ACC112 (cell line): ENCODE results near the gene GAREM2.

Experiments used
- H2AFZ ChIP-seq: fragments of 200-600 bp; sonication (generic); one replicate; pipeline ENCODE4 v1.6.0; 2017; ENCODE audit warnings: antibody characterized with exemption, low read length; ENCODE audit not compliant: unreplicated experiment
- H3K27ac ChIP-seq: fragments of 200-600 bp; sonication (generic); 2 replicates; pipeline ENCODE4 v1.5.1; 2014; ENCODE audit warnings: low read depth, mild to moderate bottlenecking, antibody characterized with exemption, low read length, moderate library complexity
- H3K27me3 ChIP-seq: fragments of 200-600 bp; sonication (generic); 2 replicates; pipeline ENCODE4 v1.6.1; 2014; ENCODE audit warnings: mild to moderate bottlenecking, antibody characterized with exemption, low read length, moderate library complexity, mixed read lengths; ENCODE audit not compliant: insufficient read depth
- H3K36me3 ChIP-seq: fragments of 200-600 bp; sonication (generic); 2 replicates; pipeline ENCODE4 v1.6.1; 2016; ENCODE audit warnings: mild to moderate bottlenecking, antibody characterized with exemption, low read length, moderate library complexity, mixed read lengths; ENCODE audit not compliant: insufficient read depth
- H3K4me1 ChIP-seq: fragments of 200-600 bp; sonication (generic); one replicate; pipeline ENCODE4 v1.6.1; 2016; ENCODE audit warnings: low read length, mixed read lengths; ENCODE audit not compliant: insufficient read depth, unreplicated experiment, control insufficient read depth
- H3K4me3 ChIP-seq: fragments of 200-600 bp; sonication (generic); 2 replicates; pipeline ENCODE4 v1.5.1; 2014; ENCODE audit warnings: mild to moderate bottlenecking, low read depth, low read length
- H3K79me2 ChIP-seq: fragments of 200-600 bp; sonication (generic); one replicate; pipeline ENCODE4 v1.6.0; 2016; ENCODE audit warnings: low read length; ENCODE audit not compliant: control insufficient read depth, unreplicated experiment, insufficient read depth

GAREM2 gene

GRCh38 chr2:26187537-26188104 is 14.7 kb downstream of the GAREM2 start:
- no peak overlapping the region for H3K27ac ChIP-seq
- H3K79me2 ChIP-seq, result peaks cover 11% of the 10 kb centered on the region
- H3K27me3 ChIP-seq, result no peaks in the 10 kb centered on the region
- H3K4me3 ChIP-seq, result no peak overlapping the region
- no peak overlapping the region for H2AFZ ChIP-seq
- H3K36me3 ChIP-seq, result no peaks in the 10 kb centered on the region
- peaks cover 10% of the 10 kb centered on the region for H3K4me1 ChIP-seq

- peaks cover under 1% of the 10 kb centered on the region; the same call in 1 of the 2 replicates for H3K36me3 ChIP-seq
- no peak overlapping the region for H2AFZ ChIP-seq
- H3K27ac ChIP-seq, result no peak overlapping the region
- peaks cover 11% of the 10 kb centered on the region for H3K79me2 ChIP-seq
- H3K27me3 ChIP-seq, result no peaks in the 10 kb centered on the region
- no peak overlapping the region for H3K4me3 ChIP-seq
- H3K4me1 ChIP-seq, result peaks cover 10% of the 10 kb centered on the region
Measured at GRCh38 chr2:26189123-26189522, 16.2 kb downstream of the GAREM2 start.

GRCh38 chr2:26189751-26190150 is 16.9 kb downstream of the GAREM2 start:
- H3K79me2 ChIP-seq, result peaks cover 11% of the 10 kb centered on the region
- no peak overlapping the region for H3K27ac ChIP-seq
- peaks cover 7% of the 10 kb centered on the region; the same call in 1 of the 2 replicates for H3K36me3 ChIP-seq
- peaks cover 10% of the 10 kb centered on the region for H3K4me1 ChIP-seq
- H3K27me3 ChIP-seq, result no peaks in the 10 kb centered on the region
- no peak overlapping the region for H2AFZ ChIP-seq
- H3K4me3 ChIP-seq, result no peak overlapping the region

- Histone ChIP-seq H3K36me3 (peaks cover 10% of the 10 kb centered on the region; the same call in 1 of the 2 replicates), H2AFZ (no peak overlapping the region), H3K4me3 (no peak overlapping the region), H3K27ac (no peak overlapping the region), H3K27me3 (no peaks in the 10 kb centered on the region), H3K79me2 (peaks cover 11% of the 10 kb centered on the region), H3K4me1 (peaks cover 10% of the 10 kb centered on the region)
Measured at GRCh38 chr2:26190369-26190768, 17.5 kb downstream of the GAREM2 start.

- peaks cover 1% of the 10 kb centered on the region for H3K4me1 ChIP-seq
- no peak overlapping the region for H2AFZ ChIP-seq
- peaks cover 11% of the 10 kb centered on the region for H3K36me3 ChIP-seq
- peaks cover 1% of the 10 kb centered on the region for H3K79me2 ChIP-seq
- no peak overlapping the region for H3K4me3 ChIP-seq
- H3K27me3 ChIP-seq, result no peaks in the 10 kb centered on the region
- no peak overlapping the region for H3K27ac ChIP-seq
Measured at GRCh38 chr2:26191316-26192159, 18.6 kb downstream of the GAREM2 start.

GRCh38 chr2:26193578-26194231 is 20.8 kb downstream of the GAREM2 start:
- H3K27ac ChIP-seq, result no peak overlapping the region
- no peaks in the 10 kb centered on the region for H3K4me1 ChIP-seq
- H3K36me3 ChIP-seq, result peaks cover 23% of the 10 kb centered on the region
- H3K4me3 ChIP-seq, result no peak overlapping the region
- no peaks in the 10 kb centered on the region for H3K27me3 ChIP-seq
- H3K79me2 ChIP-seq, result no peaks in the 10 kb centered on the region
- no peak overlapping the region for H2AFZ ChIP-seq

- Histone ChIP-seq H3K4me3 (no peak overlapping the region), H3K36me3 (peaks cover 26% of the 10 kb centered on the region), H3K4me1 (no peaks in the 10 kb centered on the region), H3K27ac (no peak overlapping the region), H2AFZ (no peak overlapping the region), H3K79me2 (no peaks in the 10 kb centered on the region), H3K27me3 (no peaks in the 10 kb centered on the region)
Measured at GRCh38 chr2:26195040-26195984, 22.4 kb downstream of the GAREM2 start.

- H3K27me3 ChIP-seq, result no peaks in the 10 kb centered on the region
- H2AFZ ChIP-seq, result no peak overlapping the region
- H3K4me3 ChIP-seq, result no peak overlapping the region
- no peaks in the 10 kb centered on the region for H3K79me2 ChIP-seq
- peaks cover 31% of the 10 kb centered on the region for H3K36me3 ChIP-seq
- no peak overlapping the region for H3K27ac ChIP-seq
- H3K4me1 ChIP-seq, result no peaks in the 10 kb centered on the region
Measured at GRCh38 chr2:26196683-26197418, 24.0 kb downstream of the GAREM2 start.

- H3K27me3 ChIP-seq, result no peaks in the 10 kb centered on the region
- no peak overlapping the region for H3K4me3 ChIP-seq
- H3K4me1 ChIP-seq, result no peaks in the 10 kb centered on the region
- H3K36me3 ChIP-seq, result peaks cover 31% of the 10 kb centered on the region
- H2AFZ ChIP-seq, result no peak overlapping the region
- H3K27ac ChIP-seq, result no peak overlapping the region
- no peaks in the 10 kb centered on the region for H3K79me2 ChIP-seq
Measured at GRCh38 chr2:26197516-26197915, 24.6 kb downstream of the GAREM2 start.
